Activated T-cell treated with anti-CD3 and anti-CD28 coated beads for 48 hours (primary cell): ENCODE measurements around the gene GFPT2.

Source experiments
- DNase-seq: peaks from one replicate; pipeline ENCODE4 v3.0.0-alpha.2; 2020; ENCODE audit warnings: low read depth

GFPT2 gene

GRCh38 chr5:180378438-180379344 lies 25.6 kb upstream of the GFPT2 start:
- no peak for DNase-seq

GRCh38 chr5:180377556-180378197 lies 24.5 kb upstream of the GFPT2 start:
- no peak for DNase-seq

GRCh38 chr5:180376511-180376910 lies 23.4 kb upstream of the GFPT2 start:
- DNase-seq: no peak

- DNase-seq: no peak
These were observed 22.8 kb upstream of the GFPT2 start for GRCh38 chr5:180375955-180376354.

- no peak for DNase-seq
These were observed 22.2 kb upstream of the GFPT2 start for GRCh38 chr5:180375291-180375690.

GRCh38 chr5:180373870-180374269 lies 20.7 kb upstream of the GFPT2 start:
- no peak for DNase-seq

GRCh38 chr5:180373454-180373853 lies 20.3 kb upstream of the GFPT2 start:
- no peak for DNase-seq

GRCh38 chr5:180371949-180372348 lies 18.8 kb upstream of the GFPT2 start:
- DNase-seq: no peak

GRCh38 chr5:180370861-180371641 lies 17.9 kb upstream of the GFPT2 start:
- no peak for DNase-seq

GRCh38 chr5:180367991-180368390 lies 14.9 kb upstream of the GFPT2 start:
- no peak for DNase-seq

GRCh38 chr5:180367300-180367699 lies 14.2 kb upstream of the GFPT2 start:
- no peak for DNase-seq

- no peak for DNase-seq
These were observed 13.2 kb upstream of the GFPT2 start for GRCh38 chr5:180366326-180366725.

GRCh38 chr5:180365829-180366228 lies 12.7 kb upstream of the GFPT2 start:
- no peak for DNase-seq

GRCh38 chr5:180364306-180364856 lies 11.2 kb upstream of the GFPT2 start:
- no peak for DNase-seq

GRCh38 chr5:180360078-180360957 lies 7.2 kb upstream of the GFPT2 start:
- no peak for DNase-seq

- DNase-seq: no peak
These were observed 5.6 kb upstream of the GFPT2 start for GRCh38 chr5:180358694-180359093.

- no peak for DNase-seq
These were observed 5.0 kb upstream of the GFPT2 start for GRCh38 chr5:180358179-180358578.

- DNase-seq: no peak
These were observed 1.8 kb upstream of the GFPT2 start for GRCh38 chr5:180354966-180355365.

GRCh38 chr5:180353980-180354452 lies 880 bp upstream of the GFPT2 start:
- DNase-seq: no peak

- DNase-seq: no peak
These were observed 754 bp downstream of the GFPT2 start for GRCh38 chr5:180352116-180353047.
